Small intestine (tissue), 7 donors: ENCODE results near the gene PRDM11. TPM values are rescaled to one million over a fixed set of nuclear protein-coding genes. Genes with fewer than 3 reads are reported as not detected.

Experiments used
- DNase-seq, 2 donors: peaks; one replicate each; pipeline versions ENCODE4 v3.0.0 to v3.0.0-alpha.2; 2013
- FAIRE-seq: peaks from 2 replicates; lab custom pipeline; 2012; peaks lifted over from hg19 to GRCh38; lab: Jason Lieb, UNC
- H3K27ac ChIP-seq, 3 donors: one replicate each; pipeline ENCODE4 v1.5.1; 2013; ENCODE audit warnings: low read length in 2 of 3, mild to moderate bottlenecking in 2 of 3, control low read depth in 1 of 3, inconsistent platforms in 1 of 3, low read depth in 1 of 3, moderate library complexity in 1 of 3
- H3K27me3 ChIP-seq, 3 donors: one replicate each; pipeline ENCODE4 v1.6.1; 2013; ENCODE audit warnings: low read length in 3 of 3, inconsistent platforms in 1 of 3; ENCODE audit not compliant: control insufficient read depth in 3 of 3, insufficient read depth in 3 of 3
- H3K36me3 ChIP-seq, 3 donors: one replicate each; pipeline ENCODE4 v1.6.1; 2013; ENCODE audit warnings: low read length in 3 of 3, inconsistent platforms in 1 of 3, low read depth in 1 of 3, mild to moderate bottlenecking in 1 of 3, moderate library complexity in 1 of 3; ENCODE audit not compliant: control insufficient read depth in 3 of 3, insufficient read depth in 2 of 3
- H3K4me1 ChIP-seq, 3 donors: one replicate each; pipeline ENCODE4 v1.6.1; 2013; ENCODE audit warnings: low read length in 2 of 3, inconsistent platforms in 1 of 3, low read depth in 1 of 3, mild to moderate bottlenecking in 1 of 3, moderate library complexity in 1 of 3; ENCODE audit not compliant: control insufficient read depth in 3 of 3, insufficient read depth in 2 of 3
- H3K4me3 ChIP-seq, 3 donors: one replicate each; pipeline ENCODE4 v1.5.1; 2013; ENCODE audit warnings: low read length in 3 of 3, control low read depth in 1 of 3, inconsistent platforms in 1 of 3, low read depth in 1 of 3, mild to moderate bottlenecking in 1 of 3, moderate library complexity in 1 of 3
- H3K9me3 ChIP-seq, 2 donors: one replicate each; pipeline ENCODE4 v1.6.1; 2013; ENCODE audit warnings: low read depth in 1 of 2, low read length in 1 of 2; ENCODE audit not compliant: control insufficient read depth in 2 of 2, insufficient read depth in 1 of 2
- WGBS, 3 donors: extraction: QIAGEN DNeasy Blood & Tissue Kit; methylation state at CpG; one replicate each; pipeline ENCODE4 v1.1.7; 2013; 5-methylcytosine and 5-hydroxymethylcytosine counted together
- polyA plus RNA-seq, 4 donors: library from polyadenylated mRNA; stranded (reverse) in 3 of 4; unstranded in 1 of 4; fragments of 200-250 nt in 3 of 4; fragments of 120-200 nt in 1 of 4; gene quantifications; one replicate each; pipeline versions ENCODE4 v1.2.1 to v1.2.3, GENCODE V29; 2013
- donor health status: healthy with polysubstance abuse.
- donor health status: control.
- donor health status: control.
- donor health status: Bipolar disorder and iron deficiency.
- donor health status: healthy.

The PRDM11 gene
- polyA plus RNA-seq, 4 donors = 0.45 to 20.4 (median 3.2) TPM

DNA sequence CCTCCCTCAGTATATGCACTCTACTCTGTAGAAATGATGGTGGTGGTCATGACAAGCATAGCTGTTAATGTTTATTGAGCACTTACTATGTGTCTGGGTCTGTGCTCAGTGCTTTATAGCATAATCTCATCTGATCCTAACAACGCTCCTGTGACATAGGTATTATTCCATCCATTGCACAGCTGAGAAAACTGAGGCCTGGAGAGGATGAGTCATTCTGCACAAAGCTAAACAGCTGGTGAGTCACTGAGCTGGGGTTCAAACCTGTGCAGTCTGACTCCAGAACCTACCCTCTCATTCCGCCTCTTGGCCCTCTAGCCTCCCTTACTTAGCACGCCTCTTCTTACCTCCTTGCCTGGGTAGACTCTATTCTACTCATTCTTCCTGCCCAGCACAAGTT lies 41.7 kb downstream of the PRDM11 start:
- 98 to 99% (median 99%) methylated on average over 3 of the region's 3 CpGs for WGBS, 3 donors
- FAIRE-seq (no peak), DNase-seq (no peak)
- Histone ChIP-seq H3K4me3 (no peak overlapping the region), H3K4me1 (no peaks in the 10 kb centered on the region), H3K9me3 (peaks cover 0 to 11% of the 10 kb centered on the region in 2 donors), H3K36me3 (peaks cover 1 to 63% (median 8%) of the 10 kb centered on the region in 3 donors), H3K27ac (no peak overlapping the region), H3K27me3 (no peaks in the 10 kb centered on the region)

DNA sequence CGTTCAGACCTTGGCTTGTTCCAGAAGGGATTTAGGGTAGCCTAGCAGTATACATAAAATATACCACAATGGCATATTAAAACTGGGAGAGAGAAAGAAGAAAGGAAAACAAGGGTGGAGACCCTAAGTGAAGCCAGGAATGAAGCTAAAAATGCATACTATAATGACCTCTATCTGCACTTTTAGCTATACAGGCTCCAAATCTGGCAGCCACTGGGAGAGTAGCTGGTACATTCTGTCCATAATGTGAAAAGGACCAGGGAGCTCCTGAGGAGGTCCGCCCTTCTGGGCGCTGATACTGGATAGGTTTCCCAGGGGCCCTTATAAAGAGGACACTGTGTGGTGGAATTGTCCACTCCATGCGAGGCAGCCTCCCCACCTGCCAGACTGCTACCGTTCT lies 42.8 kb downstream of the PRDM11 start:
- FAIRE-seq (no peak), DNase-seq (no peak)
- H3K4me3 ChIP-seq = no peak overlapping the region
- WGBS, 3 donors = 93 to 96% (median 95%) methylated on average over 5 of the region's 5 CpGs
- peaks cover 1 to 55% (median 8%) of the 10 kb centered on the region in 3 donors for H3K36me3 ChIP-seq
- H3K27me3 ChIP-seq = no peaks in the 10 kb centered on the region
- no peak overlapping the region for H3K27ac ChIP-seq
- peaks cover 0 to 11% of the 10 kb centered on the region in 2 donors for H3K9me3 ChIP-seq
- no peaks in the 10 kb centered on the region for H3K4me1 ChIP-seq

- DNase-seq = no peak
- Histone ChIP-seq H3K4me1 (no peaks in the 10 kb centered on the region), H3K4me3 (no peak overlapping the region), H3K27ac (no peak overlapping the region), H3K27me3 (no peaks in the 10 kb centered on the region), H3K36me3 (peaks cover 0 to 31% (median 4%) of the 10 kb centered on the region in 3 donors), H3K9me3 (peaks cover 0 to 11% of the 10 kb centered on the region in 2 donors)
- 77 to 96% (median 84%) methylated on average over 6 of the region's 6 CpGs for WGBS, 3 donors
- FAIRE-seq = no peak
Observed at GRCh38 chr11:45193695-45194094, 47.3 kb downstream of the PRDM11 start.

GRCh38 chr11:45204761-45205160 lies 58.3 kb downstream of the PRDM11 start:
- 75 to 79% (median 77%) methylated on average over 8 of the region's 8 CpGs for WGBS, 3 donors
- Histone ChIP-seq H3K4me3 (no peak overlapping the region), H3K27me3 (no peaks in the 10 kb centered on the region), H3K27ac (no peak overlapping the region), H3K36me3 (peaks cover 0 to 67% (median 0%) of the 10 kb centered on the region in 3 donors), H3K4me1 (peaks cover 0 to 10% (median 0%) of the 10 kb centered on the region in 3 donors), H3K9me3 (no peaks in the 10 kb centered on the region)
- FAIRE-seq (no peak), DNase-seq (no peak)

DNA sequence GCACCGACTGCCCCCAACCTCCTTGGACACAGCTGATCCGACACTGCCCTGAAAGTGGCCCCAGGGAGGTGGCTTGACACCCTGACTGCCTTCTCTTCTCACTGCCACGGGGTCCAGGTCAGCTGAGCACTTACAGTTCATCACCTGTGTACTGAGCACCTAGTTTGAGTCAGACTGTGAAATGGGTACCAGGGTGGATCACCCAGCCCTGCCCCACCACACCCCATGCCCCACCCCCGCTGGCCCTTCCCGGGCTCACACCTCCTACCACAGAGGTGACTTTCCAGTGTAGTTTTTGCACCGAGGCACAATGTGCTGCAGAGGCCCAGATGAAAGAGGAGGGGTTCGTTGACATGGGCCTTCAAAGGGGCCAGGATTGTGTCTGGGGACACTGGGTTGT lies 59.5 kb downstream of the PRDM11 start:
- no peaks in the 10 kb centered on the region for H3K9me3 ChIP-seq
- FAIRE-seq = no peak
- peaks cover 0 to 21% (median 0%) of the 10 kb centered on the region in 3 donors for H3K4me1 ChIP-seq
- peaks cover 0 to 75% (median 0%) of the 10 kb centered on the region in 3 donors for H3K36me3 ChIP-seq
- H3K4me3 ChIP-seq = no peak overlapping the region
- WGBS, 3 donors = 62 to 76% (median 75%) methylated on average over 7 of the region's 7 CpGs
- H3K27ac ChIP-seq = no peak overlapping the region
- no peak for DNase-seq
- no peaks in the 10 kb centered on the region for H3K27me3 ChIP-seq

- FAIRE-seq = no peak
Observed at GRCh38 chr11:45208135-45208534, 61.7 kb downstream of the PRDM11 start.

GRCh38 chr11:45209000-45209879 lies 62.8 kb downstream of the PRDM11 start:
- H3K9me3 ChIP-seq = no peaks in the 10 kb centered on the region
- 82 to 91% (median 90%) methylated on average over 31 to 35 of the region's 35 CpGs for WGBS, 3 donors
- DNase-seq (no peak), FAIRE-seq (no peak)
- peak overlapping the region in 2 of 3 donors; percentile 75 to 76 for H3K27ac ChIP-seq
- H3K4me1 ChIP-seq = peaks cover 0 to 21% (median 0%) of the 10 kb centered on the region in 3 donors
- H3K36me3 ChIP-seq = peaks cover 0 to 97% (median 0%) of the 10 kb centered on the region in 3 donors
- H3K4me3 ChIP-seq = no peak overlapping the region
- no peaks in the 10 kb centered on the region for H3K27me3 ChIP-seq

More at GRCh38 chr11:45208135-45208534, 61.7 kb downstream of the PRDM11 start:
- Histone ChIP-seq H3K36me3 (peaks cover 0 to 91% (median 0%) of the 10 kb centered on the region in 3 donors), H3K4me1 (peaks cover 0 to 21% (median 0%) of the 10 kb centered on the region in 3 donors), H3K27me3 (no peaks in the 10 kb centered on the region), H3K4me3 (no peak overlapping the region), H3K9me3 (no peaks in the 10 kb centered on the region), H3K27ac (no peak overlapping the region)
- peak; percentile 17 to 45 for DNase-seq
- WGBS, 3 donors = 79 to 86% (median 81%) methylated on average over 8 of the region's 8 CpGs

DNA sequence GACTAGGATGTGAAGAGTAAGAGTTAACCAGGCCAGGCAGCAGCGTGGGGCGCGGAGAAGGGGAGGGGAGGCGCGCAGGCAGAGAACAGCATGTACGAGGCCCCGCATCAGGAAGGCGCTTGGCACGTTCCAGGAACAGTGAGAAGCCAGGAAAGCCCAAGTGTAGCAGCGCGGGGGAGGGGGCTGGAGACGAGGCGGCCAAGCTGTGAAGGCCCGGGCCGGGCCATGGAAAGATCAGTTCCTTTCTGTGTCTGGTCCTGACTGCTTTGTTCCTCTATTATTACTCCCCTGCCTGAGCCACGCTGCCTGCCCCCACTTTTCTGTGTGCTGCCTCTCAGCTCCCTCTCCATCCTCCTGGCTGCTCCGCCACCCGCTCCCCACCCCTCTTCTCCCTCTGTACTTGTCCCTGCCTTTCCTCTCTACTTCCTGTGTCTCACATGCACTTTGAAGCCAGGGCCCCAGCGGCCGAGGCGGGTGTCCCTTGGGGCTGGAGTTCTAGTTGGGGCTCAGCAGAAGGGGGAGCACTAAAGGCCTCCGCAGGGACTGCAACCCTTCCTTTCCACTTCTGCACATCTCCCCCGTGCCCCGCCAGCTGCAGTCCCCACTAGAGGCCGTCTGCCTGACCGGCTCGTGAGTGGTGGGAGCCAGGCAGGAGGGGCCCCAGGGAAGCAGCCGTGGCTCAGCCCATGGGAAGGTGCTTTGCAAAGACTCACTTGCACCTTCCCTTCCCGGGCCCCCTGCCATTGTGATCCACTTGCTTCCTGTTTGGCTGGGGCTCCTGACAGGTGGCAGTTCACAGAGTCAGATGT lies 63.7 kb downstream of the PRDM11 start:
- Histone ChIP-seq H3K9me3 (no peaks in the 10 kb centered on the region), H3K27me3 (no peaks in the 10 kb centered on the region), H3K36me3 (peaks cover 0 to 96% (median 0%) of the 10 kb centered on the region in 3 donors), H3K4me1 (peaks cover 0 to 21% (median 0%) of the 10 kb centered on the region in 3 donors), H3K27ac (peak overlapping the region in 2 of 3 donors; percentile 75 to 76), H3K4me3 (no peak overlapping the region)
- FAIRE-seq (no peak), DNase-seq (peak in 1 of 2 donors; percentile 53)
- WGBS, 3 donors = 36 to 81% (median 72%) methylated on average over 29 of the region's 29 CpGs
